K562 (cell line): ENCODE data around the gene RSF1.

ENCODE experiments used
- CHD1 ChIP-seq: fragments of 200-600 bp; sonication (generic); IDR thresholded peaks from one replicate; pipeline ENCODE4 v1.6.1; 2012; ENCODE audit warnings: mild to moderate bottlenecking, moderate library complexity, low read length, inconsistent platforms
- PCBP2 ChIP-seq: fragments of 200-400 bp; formaldehyde crosslinking; IDR thresholded peaks from 2 replicates; pipeline ENCODE4 v1.6.1; 2018; ENCODE audit warnings: low read length, low read depth, mild to moderate bottlenecking, moderate library complexity; ENCODE audit not compliant: poor library complexity, severe bottlenecking
- POLR2A ChIP-seq: fragments of 450-650 bp; conservative IDR thresholded peaks from 2 replicates; pipeline ENCODE4 v1.6.1; 2016
- SMC3 ChIP-seq: conservative IDR thresholded peaks from 2 replicates; pipeline ENCODE4 v1.6.1; 2011; ENCODE audit warnings: low read depth, low read length, improper control_type of control experiment; ENCODE audit not compliant: insufficient read depth

- TF ChIP-seq CHD1 (no peak), POLR2A (no peak; the same call in 1 of the 2 replicates), PCBP2 (no peak), SMC3 (no peak)
Measured at GRCh38 chr11:77611921-77612320, 208.6 kb downstream of the RSF1 start.
